ENCODE results near the gene DCLRE1B.

- TF ChIP-seq CTCF (IDR thresholded peaks at IDR 0.05): no peak
- no peak for TF ChIP-seq POLR2A (IDR thresholded peaks at IDR 0.05)
Observed at GRCh38 chr1:113903501-113904292, 1.4 kb upstream of the DCLRE1B start.

Data from uterus (tissue), 2 donors.